GM12865 (cell line): Measurements from ENCODE around the gene MICALL1.
"Not testable (repeated sequence)": the region's sequence is repeated elsewhere in the genome, so short reads cannot be mapped to it uniquely, and the experiment has no call there.

ENCODE experiments used
- DNase-seq: peaks from one replicate; pipeline ENCODE4 v3.0.0; 2010; ENCODE audit warnings: low read depth
- H3K4me3 ChIP-seq: 2 replicates; pipeline ENCODE4 v1.5.1; 2011; ENCODE audit warnings: mild to moderate bottlenecking, low read depth, low read length, control low read depth
- CTCF ChIP-seq: IDR thresholded peaks from 2 replicates; pipeline ENCODE4 v1.5.1; 2011; ENCODE audit warnings: low read length, control low read depth, low read depth, inconsistent platforms; ENCODE audit not compliant: insufficient read depth; ENCODE audit errors: missing control alignments

MICALL1 gene

GRCh38 chr22:37933711-37934376 lies 27.7 kb downstream of the MICALL1 start:
- peak; percentile 84 for DNase-seq
- peak; percentile 99 for TF ChIP-seq CTCF
- H3K4me3 ChIP-seq, result no peak overlapping the region

DNA sequence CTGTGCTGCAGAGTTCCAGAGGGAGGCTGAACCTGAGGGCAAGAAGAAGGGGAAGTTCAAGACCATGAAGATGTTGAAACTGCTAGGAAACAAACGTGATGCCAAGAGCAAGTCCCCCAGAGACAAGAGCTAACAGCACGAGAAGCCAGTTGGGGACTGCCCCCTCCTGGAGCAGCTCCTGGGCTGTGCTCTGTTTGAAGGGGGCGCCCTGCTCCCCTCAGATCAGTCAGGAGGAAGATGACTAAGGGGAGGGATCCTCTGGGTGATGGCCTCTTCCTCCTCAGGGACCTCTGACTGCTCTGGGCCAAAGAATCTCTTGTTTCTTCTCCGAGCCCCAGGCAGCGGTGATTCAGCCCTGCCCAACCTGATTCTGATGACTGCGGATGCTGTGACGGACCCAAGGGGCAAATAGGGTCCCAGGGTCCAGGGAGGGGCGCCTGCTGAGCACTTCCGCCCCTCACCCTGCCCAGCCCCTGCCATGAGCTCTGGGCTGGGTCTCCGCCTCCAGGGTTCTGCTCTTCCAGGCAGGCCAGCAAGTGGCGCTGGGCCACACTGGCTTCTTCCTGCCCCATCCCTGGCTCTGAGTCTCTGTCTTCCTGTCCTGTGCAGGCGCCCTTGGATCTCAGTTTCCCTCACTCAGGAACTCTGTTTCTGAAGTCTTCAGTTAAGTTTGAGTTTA lies 34.7 kb downstream of the MICALL1 start:
- DNase-seq, result no peak
- TF ChIP-seq CTCF, result no peak

DNA sequence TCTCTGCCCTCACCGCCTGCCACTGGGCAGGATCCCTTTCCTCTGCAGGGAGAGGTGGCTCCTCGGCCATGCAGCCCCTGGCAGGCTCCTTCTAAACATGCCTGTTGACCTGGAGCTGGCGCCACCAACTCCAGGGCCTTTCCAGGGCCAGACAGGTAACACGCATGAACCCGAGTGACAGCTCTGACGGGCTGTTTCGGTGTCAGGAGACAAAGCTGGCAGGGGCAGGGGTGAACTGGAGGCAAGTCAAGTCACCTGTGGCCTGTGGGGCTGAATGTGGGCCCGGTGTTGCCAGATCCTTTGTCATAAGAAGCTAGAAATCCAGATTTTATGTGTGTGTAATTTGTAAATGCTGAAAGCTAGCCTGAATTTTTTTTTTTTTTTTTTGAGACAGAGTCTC lies 36.0 kb downstream of the MICALL1 start:
- H3K4me3 ChIP-seq, result no peak overlapping the region
- TF ChIP-seq CTCF, result no peak
- no peak for DNase-seq

More for the DNA sequence above, 34.7 kb downstream of the MICALL1 start:
- H3K4me3 ChIP-seq, result no peak overlapping the region

- H3K4me3 ChIP-seq, result no peak overlapping the region
- no peak for DNase-seq
- no peak for TF ChIP-seq CTCF
Measured at GRCh38 chr22:37943136-37943824, 37.2 kb downstream of the MICALL1 start.

- no peak for TF ChIP-seq CTCF
- DNase-seq, result no peak
- H3K4me3 ChIP-seq, result no peak overlapping the region
Measured at GRCh38 chr22:37943825-37944198, 37.7 kb downstream of the MICALL1 start.

DNA sequence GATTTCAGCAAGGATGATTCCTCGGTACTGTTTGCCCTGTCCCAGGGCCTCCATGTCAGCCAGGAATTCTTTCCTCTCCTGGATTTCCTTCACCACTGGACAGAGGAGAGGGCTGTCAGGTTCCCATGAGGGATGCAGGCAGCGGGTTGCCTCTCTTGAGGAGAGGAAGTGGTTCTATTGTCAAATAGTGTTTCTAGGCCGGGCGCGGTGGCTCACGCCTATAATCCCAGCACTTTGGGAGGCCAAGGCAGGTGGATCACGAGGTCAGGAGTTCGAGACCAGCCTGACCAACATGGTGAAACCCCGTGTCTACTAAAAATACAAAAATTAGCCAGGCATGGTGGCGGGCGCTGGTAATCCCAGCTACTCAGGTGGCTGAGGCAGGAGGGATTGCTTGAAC lies 38.3 kb downstream of the MICALL1 start:
- not testable (repeated sequence) for H3K4me3 ChIP-seq, DNase-seq

- DNase-seq, H3K4me3 ChIP-seq: not testable (repeated sequence)
Measured at GRCh38 chr22:37947142-37947795, 41.2 kb downstream of the MICALL1 start.

DNA sequence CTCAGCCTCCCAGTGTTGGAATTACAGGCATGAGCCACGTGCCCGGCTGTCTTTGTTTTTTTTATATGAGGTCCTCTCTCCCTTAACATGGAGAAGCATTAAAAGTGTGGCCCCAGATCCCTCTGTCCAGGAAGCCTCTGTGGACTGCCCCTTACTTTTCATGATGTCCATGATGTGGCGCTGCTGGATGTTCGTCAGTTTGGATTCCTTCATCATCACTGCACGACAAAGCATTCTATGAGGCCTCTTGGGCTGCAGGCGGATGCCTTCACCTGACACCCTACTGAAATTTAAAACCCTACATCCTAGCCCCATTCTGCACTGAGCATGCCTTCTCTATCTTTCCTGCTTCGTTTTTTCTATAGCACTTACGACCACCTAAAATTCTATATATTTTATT lies 45.2 kb downstream of the MICALL1 start:
- no peak for DNase-seq
- TF ChIP-seq CTCF, result no peak
- no peak overlapping the region for H3K4me3 ChIP-seq

GRCh38 chr22:37952629-37953028 lies 46.5 kb downstream of the MICALL1 start:
- DNase-seq, result not testable (repeated sequence)
- H3K4me3 ChIP-seq, result peak overlapping the region; percentile 91
